HEK293 (cell line): Measurements from ENCODE around the gene ERCC3.
A peak's percentile ranks its signal among the peaks of the same experiment; 100 is the strongest.
"Not testable (repeated sequence)": the region's sequence is repeated elsewhere in the genome, so short reads cannot be mapped to it uniquely, and the experiment has no call there.

Experiments used
- CTCF ChIA-PET: fragments of 350-600 bp; formaldehyde crosslinking; extraction: SDS; loops from one replicate; lab custom pipeline; 2021; ENCODE audit warnings: antibody characterized with exemption; lab: Yijun Ruan, JAX
- POLR2A ChIA-PET: fragments of 300-600 bp; formaldehyde crosslinking; extraction: SDS; loops from one replicate; lab custom pipeline; 2020; ENCODE audit warnings: antibody characterized with exemption, inconsistent platforms; lab: Yijun Ruan, JAX
- H3K27ac ChIP-seq: fragments of 200-500 bp; sonication (Bioruptor generic); 2 replicates; pipeline ENCODE4 v1.5.1; 2014; ENCODE audit warnings: low read depth, low read length, control low read depth, inconsistent platforms; ENCODE audit errors: extremely low read depth
- H3K36me3 ChIP-seq, 2 experiments: fragments of 200-500 bp in 1 of 2; sonication (Bioruptor generic) in 1 of 2; 1 replicate in 1 of 2; 2 replicates in 1 of 2; pipeline ENCODE4 v1.5.1; 2014 to 2017; ENCODE audit warnings: inconsistent platforms in 2 of 2, low read length in 2 of 2; ENCODE audit not compliant: control insufficient read depth in 2 of 2, insufficient read depth in 1 of 2
- H3K4me1 ChIP-seq: fragments of 200-500 bp; sonication (Bioruptor generic); 2 replicates; pipeline ENCODE4 v1.5.1; 2014; ENCODE audit warnings: mild to moderate bottlenecking, low read length, inconsistent platforms; ENCODE audit not compliant: control insufficient read depth, insufficient read depth
- H3K4me3 ChIP-seq: 2 replicates; pipeline ENCODE4 v1.5.1; 2011; ENCODE audit warnings: low read depth, mild to moderate bottlenecking, control low read depth, low read length, moderate library complexity
- H3K9me3 ChIP-seq: fragments of 200-500 bp; sonication (Bioruptor generic); 2 replicates; pipeline ENCODE4 v1.5.1; 2014; ENCODE audit warnings: low read depth, low read length, inconsistent platforms; ENCODE audit not compliant: control insufficient read depth, insufficient read depth
- HOXC10 ChIP-seq: sonication (generic); formaldehyde crosslinking; IDR thresholded peaks from 2 replicates; pipeline ENCODE4 v1.8.1; 2023; ENCODE audit warnings: mild to moderate bottlenecking, missing genetic modification reagents
- SETDB1 ChIP-seq: IDR thresholded peaks from one replicate; pipeline ENCODE4 v1.6.1; 2017; ENCODE audit warnings: mild to moderate bottlenecking, low read length, moderate library complexity, mixed read lengths; ENCODE audit not compliant: insufficient read length
- YY1 ChIP-seq: fragments of 450-650 bp; formaldehyde crosslinking; IDR thresholded peaks from 2 replicates; pipeline ENCODE4 v1.5.1; 2018; ENCODE audit warnings: missing biosample characterization, missing genetic modification characterization
- ZNF747 ChIP-seq: fragments of 450-650 bp; formaldehyde crosslinking; IDR thresholded peaks from 2 replicates; pipeline ENCODE4 v1.5.1; 2016; ENCODE audit warnings: missing biosample characterization, missing genetic modification characterization
- TF ChIP-seq, protein P1 (sequence below): fragments of 450-650 bp; formaldehyde crosslinking; IDR thresholded peaks from 2 replicates; pipeline ENCODE4 v1.5.1; 2016; ENCODE audit warnings: missing biosample characterization, missing genetic modification characterization, borderline replicate concordance
- TF ChIP-seq, protein P2 (sequence below): fragments of 450-650 bp; formaldehyde crosslinking; IDR thresholded peaks from 2 replicates; pipeline ENCODE4 v1.5.1; 2017; ENCODE audit warnings: missing biosample characterization, missing genetic modification characterization
- TF ChIP-seq, protein P3 (sequence below): fragments of 450-650 bp; formaldehyde crosslinking; IDR thresholded peaks from 2 replicates; pipeline ENCODE4 v1.5.1; 2017; ENCODE audit warnings: missing biosample characterization, missing genetic modification characterization
- TF ChIP-seq, protein P4 (sequence below): fragments of 450-650 bp; formaldehyde crosslinking; IDR thresholded peaks from 2 replicates; pipeline ENCODE4 v1.5.1; 2016; ENCODE audit warnings: missing biosample characterization, missing genetic modification characterization

Gene ERCC3

DNA sequence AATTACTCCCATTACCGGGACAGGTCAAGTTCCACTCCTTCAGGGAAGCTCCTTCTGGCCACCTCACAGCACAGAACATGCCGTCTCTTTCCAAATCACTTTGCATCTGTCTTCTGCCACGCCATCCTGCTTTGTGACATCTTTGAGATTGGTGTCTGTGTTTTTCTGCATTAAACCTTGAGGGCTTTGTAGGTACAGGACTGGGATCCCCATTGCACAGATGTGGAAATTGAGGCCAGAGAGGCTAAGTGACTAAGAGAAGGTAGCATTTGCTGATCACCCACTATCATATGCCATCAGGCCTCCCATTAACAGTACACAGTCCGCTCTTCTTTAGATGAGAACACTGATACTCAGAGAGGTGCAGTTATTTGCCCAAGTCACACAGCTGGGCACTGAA is 64.4 kb downstream of the ERCC3 start:
- ChIA-PET CTCF (no interaction called here), POLR2A (no interaction called here)
- H3K27ac ChIP-seq, result no peak overlapping the region
- no peaks in the 10 kb centered on the region for H3K36me3 ChIP-seq
- TF ChIP-seq, protein P1, sequence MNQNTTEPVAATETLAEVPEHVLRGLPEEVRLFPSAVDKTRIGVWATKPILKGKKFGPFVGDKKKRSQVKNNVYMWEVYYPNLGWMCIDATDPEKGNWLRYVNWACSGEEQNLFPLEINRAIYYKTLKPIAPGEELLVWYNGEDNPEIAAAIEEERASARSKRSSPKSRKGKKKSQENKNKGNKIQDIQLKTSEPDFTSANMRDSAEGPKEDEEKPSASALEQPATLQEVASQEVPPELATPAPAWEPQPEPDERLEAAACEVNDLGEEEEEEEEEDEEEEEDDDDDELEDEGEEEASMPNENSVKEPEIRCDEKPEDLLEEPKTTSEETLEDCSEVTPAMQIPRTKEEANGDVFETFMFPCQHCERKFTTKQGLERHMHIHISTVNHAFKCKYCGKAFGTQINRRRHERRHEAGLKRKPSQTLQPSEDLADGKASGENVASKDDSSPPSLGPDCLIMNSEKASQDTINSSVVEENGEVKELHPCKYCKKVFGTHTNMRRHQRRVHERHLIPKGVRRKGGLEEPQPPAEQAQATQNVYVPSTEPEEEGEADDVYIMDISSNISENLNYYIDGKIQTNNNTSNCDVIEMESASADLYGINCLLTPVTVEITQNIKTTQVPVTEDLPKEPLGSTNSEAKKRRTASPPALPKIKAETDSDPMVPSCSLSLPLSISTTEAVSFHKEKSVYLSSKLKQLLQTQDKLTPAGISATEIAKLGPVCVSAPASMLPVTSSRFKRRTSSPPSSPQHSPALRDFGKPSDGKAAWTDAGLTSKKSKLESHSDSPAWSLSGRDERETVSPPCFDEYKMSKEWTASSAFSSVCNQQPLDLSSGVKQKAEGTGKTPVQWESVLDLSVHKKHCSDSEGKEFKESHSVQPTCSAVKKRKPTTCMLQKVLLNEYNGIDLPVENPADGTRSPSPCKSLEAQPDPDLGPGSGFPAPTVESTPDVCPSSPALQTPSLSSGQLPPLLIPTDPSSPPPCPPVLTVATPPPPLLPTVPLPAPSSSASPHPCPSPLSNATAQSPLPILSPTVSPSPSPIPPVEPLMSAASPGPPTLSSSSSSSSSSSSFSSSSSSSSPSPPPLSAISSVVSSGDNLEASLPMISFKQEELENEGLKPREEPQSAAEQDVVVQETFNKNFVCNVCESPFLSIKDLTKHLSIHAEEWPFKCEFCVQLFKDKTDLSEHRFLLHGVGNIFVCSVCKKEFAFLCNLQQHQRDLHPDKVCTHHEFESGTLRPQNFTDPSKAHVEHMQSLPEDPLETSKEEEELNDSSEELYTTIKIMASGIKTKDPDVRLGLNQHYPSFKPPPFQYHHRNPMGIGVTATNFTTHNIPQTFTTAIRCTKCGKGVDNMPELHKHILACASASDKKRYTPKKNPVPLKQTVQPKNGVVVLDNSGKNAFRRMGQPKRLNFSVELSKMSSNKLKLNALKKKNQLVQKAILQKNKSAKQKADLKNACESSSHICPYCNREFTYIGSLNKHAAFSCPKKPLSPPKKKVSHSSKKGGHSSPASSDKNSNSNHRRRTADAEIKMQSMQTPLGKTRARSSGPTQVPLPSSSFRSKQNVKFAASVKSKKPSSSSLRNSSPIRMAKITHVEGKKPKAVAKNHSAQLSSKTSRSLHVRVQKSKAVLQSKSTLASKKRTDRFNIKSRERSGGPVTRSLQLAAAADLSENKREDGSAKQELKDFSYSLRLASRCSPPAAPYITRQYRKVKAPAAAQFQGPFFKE (tag by site-specific recombination), result no peak
- TF ChIP-seq YY1 (tag by site-specific recombination), result no peak
- no peak for TF ChIP-seq HOXC10 (CRISPR knock-in tag)
- TF ChIP-seq, protein P2, sequence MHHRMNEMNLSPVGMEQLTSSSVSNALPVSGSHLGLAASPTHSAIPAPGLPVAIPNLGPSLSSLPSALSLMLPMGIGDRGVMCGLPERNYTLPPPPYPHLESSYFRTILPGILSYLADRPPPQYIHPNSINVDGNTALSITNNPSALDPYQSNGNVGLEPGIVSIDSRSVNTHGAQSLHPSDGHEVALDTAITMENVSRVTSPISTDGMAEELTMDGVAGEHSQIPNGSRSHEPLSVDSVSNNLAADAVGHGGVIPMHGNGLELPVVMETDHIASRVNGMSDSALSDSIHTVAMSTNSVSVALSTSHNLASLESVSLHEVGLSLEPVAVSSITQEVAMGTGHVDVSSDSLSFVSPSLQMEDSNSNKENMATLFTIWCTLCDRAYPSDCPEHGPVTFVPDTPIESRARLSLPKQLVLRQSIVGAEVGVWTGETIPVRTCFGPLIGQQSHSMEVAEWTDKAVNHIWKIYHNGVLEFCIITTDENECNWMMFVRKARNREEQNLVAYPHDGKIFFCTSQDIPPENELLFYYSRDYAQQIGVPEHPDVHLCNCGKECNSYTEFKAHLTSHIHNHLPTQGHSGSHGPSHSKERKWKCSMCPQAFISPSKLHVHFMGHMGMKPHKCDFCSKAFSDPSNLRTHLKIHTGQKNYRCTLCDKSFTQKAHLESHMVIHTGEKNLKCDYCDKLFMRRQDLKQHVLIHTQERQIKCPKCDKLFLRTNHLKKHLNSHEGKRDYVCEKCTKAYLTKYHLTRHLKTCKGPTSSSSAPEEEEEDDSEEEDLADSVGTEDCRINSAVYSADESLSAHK, result no peak
- TF ChIP-seq ZNF747 (tag by site-specific recombination), result no peak
- H3K4me1 ChIP-seq, result peaks cover 22% of the 10 kb centered on the region
- no peak overlapping the region for H3K4me3 ChIP-seq
- H3K9me3 ChIP-seq, result no peaks in the 10 kb centered on the region

DNA sequence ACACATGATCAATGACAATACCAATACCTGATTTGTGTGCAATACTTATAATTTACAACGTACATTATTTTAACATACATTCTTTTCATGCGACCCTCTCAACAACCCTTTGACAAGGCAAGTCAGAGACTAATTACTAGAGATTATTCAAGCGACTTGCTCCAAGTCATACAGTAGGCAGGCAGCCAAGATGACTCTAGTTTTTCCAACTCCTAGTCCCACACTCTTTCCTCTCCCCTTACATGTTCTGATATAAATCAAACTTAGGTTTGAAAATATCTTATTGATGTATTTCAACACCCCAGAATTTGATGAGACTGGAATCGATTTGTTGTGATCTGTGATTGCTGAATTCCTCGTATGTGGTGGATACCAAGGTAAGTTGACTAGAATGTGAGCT is 65.8 kb downstream of the ERCC3 start:
- POLR2A ChIA-PET, result no interaction called here
- no peaks in the 10 kb centered on the region for H3K9me3 ChIP-seq
- no peak overlapping the region for H3K4me3 ChIP-seq
- peaks cover 24% of the 10 kb centered on the region for H3K4me1 ChIP-seq
- CTCF ChIA-PET, result interaction anchor here (0.6 to 1.6 kb wide), 3 partner anchors 9 to 946 kb away, joined by 3 to 4 read pairs (median 3); no protein-coding TSS in a partner anchor
- H3K36me3 ChIP-seq, result no peaks in the 10 kb centered on the region
- TF ChIP-seq, protein P3, sequence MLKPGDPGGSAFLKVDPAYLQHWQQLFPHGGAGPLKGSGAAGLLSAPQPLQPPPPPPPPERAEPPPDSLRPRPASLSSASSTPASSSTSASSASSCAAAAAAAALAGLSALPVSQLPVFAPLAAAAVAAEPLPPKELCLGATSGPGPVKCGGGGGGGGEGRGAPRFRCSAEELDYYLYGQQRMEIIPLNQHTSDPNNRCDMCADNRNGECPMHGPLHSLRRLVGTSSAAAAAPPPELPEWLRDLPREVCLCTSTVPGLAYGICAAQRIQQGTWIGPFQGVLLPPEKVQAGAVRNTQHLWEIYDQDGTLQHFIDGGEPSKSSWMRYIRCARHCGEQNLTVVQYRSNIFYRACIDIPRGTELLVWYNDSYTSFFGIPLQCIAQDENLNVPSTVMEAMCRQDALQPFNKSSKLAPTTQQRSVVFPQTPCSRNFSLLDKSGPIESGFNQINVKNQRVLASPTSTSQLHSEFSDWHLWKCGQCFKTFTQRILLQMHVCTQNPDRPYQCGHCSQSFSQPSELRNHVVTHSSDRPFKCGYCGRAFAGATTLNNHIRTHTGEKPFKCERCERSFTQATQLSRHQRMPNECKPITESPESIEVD (tag by site-specific recombination), result peak; percentile 60
- TF ChIP-seq, protein P4, sequence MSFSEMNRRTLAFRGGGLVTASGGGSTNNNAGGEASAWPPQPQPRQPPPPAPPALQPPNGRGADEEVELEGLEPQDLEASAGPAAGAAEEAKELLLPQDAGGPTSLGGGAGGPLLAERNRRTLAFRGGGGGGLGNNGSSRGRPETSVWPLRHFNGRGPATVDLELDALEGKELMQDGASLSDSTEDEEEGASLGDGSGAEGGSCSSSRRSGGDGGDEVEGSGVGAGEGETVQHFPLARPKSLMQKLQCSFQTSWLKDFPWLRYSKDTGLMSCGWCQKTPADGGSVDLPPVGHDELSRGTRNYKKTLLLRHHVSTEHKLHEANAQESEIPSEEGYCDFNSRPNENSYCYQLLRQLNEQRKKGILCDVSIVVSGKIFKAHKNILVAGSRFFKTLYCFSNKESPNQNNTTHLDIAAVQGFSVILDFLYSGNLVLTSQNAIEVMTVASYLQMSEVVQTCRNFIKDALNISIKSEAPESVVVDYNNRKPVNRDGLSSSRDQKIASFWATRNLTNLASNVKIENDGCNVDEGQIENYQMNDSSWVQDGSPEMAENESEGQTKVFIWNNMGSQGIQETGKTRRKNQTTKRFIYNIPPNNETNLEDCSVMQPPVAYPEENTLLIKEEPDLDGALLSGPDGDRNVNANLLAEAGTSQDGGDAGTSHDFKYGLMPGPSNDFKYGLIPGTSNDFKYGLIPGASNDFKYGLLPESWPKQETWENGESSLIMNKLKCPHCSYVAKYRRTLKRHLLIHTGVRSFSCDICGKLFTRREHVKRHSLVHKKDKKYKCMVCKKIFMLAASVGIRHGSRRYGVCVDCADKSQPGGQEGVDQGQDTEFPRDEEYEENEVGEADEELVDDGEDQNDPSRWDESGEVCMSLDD (tag by site-specific recombination), result no peak
- H3K27ac ChIP-seq, result no peak overlapping the region

DNA sequence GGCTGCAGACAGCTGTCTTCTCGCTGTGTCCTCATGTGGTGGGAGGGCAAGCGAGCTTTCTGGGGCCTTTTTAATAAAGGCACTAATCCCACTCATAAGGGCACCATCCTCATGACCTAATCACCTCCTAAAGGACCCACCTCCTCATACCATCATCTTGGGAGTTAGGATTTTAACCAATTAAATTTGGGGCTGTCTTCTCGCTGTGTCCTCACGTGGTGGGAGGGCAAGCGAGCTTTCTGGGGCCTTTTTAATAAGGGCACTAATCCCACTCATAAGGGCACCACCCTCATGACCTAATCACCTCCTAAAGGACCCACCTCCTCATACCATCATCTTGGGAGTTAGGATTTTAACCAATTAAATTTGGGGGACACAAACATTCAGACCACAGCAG is 66.7 kb downstream of the ERCC3 start:
- H3K4me3 ChIP-seq, H3K9me3 ChIP-seq, H3K36me3 ChIP-seq, POLR2A ChIA-PET: not testable (repeated sequence)
- CTCF ChIA-PET, result interaction anchor here (1.6 kb wide), 1 partner anchor 10 kb away, joined by 4 read pairs; no protein-coding TSS in a partner anchor
- Histone ChIP-seq H3K4me1 (peaks cover 24% of the 10 kb centered on the region), H3K27ac (peak overlapping the region; percentile 66)
- TF ChIP-seq SETDB1, result peak; percentile 89
